Ishikawa (cell line): Measurements from ENCODE around the gene RAB28.

Source experiments
- CEBPB ChIP-seq: IDR thresholded peaks from 2 replicates; pipeline ENCODE4 v1.6.1; 2012
- CREB1 ChIP-seq: IDR thresholded peaks from 2 replicates; pipeline ENCODE4 v1.6.1; 2012; ENCODE audit warnings: low read depth
- EGR1 ChIP-seq: IDR thresholded peaks from 2 replicates; pipeline ENCODE4 v1.6.1; 2012
- EP300 ChIP-seq: IDR thresholded peaks from 2 replicates; pipeline ENCODE4 v1.6.1; 2012; ENCODE audit warnings: borderline replicate concordance
- FOXM1 ChIP-seq: IDR thresholded peaks from 2 replicates; pipeline ENCODE4 v1.6.1; 2012; ENCODE audit warnings: low read depth, borderline replicate concordance
- MAX ChIP-seq: IDR thresholded peaks from 2 replicates; pipeline ENCODE4 v1.6.1; 2012
- NFIC ChIP-seq: IDR thresholded peaks from 2 replicates; pipeline ENCODE4 v1.6.1; 2012
- REST ChIP-seq: IDR thresholded peaks from 2 replicates; pipeline ENCODE4 v1.6.1; 2012; ENCODE audit warnings: low read depth, mild to moderate bottlenecking
- TAF1 ChIP-seq: IDR thresholded peaks from 2 replicates; pipeline ENCODE4 v1.6.1; 2012; ENCODE audit warnings: low read depth, mild to moderate bottlenecking
- TEAD4 ChIP-seq: IDR thresholded peaks from 2 replicates; pipeline ENCODE4 v1.6.1; 2012
- YY1 ChIP-seq: IDR thresholded peaks from 2 replicates; pipeline ENCODE4 v1.6.1; 2012; ENCODE audit warnings: low read depth

- TF ChIP-seq FOXM1 = no peak
- TF ChIP-seq NFIC = no peak
- no peak for TF ChIP-seq EP300
- no peak for TF ChIP-seq YY1
- no peak for TF ChIP-seq TAF1
- TF ChIP-seq REST = no peak
- TF ChIP-seq CEBPB = no peak
- TF ChIP-seq TEAD4 = no peak
- no peak for TF ChIP-seq EGR1
- TF ChIP-seq MAX = no peak
- TF ChIP-seq CREB1 = no peak
These were observed 72.2 kb downstream of the RAB28 start for GRCh38 chr4:13411942-13412341.
